DMS114 treated with DMSO at 0.1 percent for 48 hours (cell line): ENCODE measurements around the gene TBL1X.

Experiments
- DNase-seq: peaks from one replicate; lab custom pipeline; 2025; ENCODE audit not compliant: unreplicated experiment; lab: John Stamatoyannopoulos, UW

The TBL1X gene

DNA sequence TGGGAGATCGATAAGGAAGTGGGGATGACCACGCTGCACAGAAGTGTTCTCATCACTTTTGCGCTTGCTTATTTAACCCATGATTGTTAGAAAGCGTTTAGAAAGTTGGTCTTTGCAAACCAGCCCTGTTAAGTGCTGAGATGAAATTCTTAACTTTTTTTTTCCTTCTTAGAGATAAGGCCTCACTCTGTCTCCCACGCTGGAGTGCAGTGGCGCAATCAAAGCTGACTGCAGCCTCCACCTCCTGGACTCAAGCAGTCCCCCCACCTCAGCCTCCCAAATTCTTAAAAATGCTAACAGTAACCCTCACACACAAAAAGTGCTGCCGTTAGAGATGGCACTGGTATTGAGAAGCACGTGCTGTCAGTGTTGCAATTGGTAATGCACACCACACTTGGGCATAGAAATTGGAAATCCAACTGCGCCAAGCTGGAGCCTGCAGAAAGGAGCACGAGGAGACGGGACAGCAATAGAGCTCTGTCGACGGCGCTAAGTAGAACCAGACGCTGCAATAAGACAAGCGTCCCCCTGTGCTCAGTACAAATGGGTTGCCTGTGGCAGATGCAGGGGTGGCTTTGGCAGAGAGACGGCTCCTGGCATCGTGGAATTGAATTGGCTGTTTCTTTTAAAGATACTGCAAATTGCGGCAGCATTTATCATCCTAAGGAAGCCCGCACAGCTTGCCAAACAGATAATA, 113.4 kb downstream of the TBL1X start:
- DNase-seq = no peak

DNA sequence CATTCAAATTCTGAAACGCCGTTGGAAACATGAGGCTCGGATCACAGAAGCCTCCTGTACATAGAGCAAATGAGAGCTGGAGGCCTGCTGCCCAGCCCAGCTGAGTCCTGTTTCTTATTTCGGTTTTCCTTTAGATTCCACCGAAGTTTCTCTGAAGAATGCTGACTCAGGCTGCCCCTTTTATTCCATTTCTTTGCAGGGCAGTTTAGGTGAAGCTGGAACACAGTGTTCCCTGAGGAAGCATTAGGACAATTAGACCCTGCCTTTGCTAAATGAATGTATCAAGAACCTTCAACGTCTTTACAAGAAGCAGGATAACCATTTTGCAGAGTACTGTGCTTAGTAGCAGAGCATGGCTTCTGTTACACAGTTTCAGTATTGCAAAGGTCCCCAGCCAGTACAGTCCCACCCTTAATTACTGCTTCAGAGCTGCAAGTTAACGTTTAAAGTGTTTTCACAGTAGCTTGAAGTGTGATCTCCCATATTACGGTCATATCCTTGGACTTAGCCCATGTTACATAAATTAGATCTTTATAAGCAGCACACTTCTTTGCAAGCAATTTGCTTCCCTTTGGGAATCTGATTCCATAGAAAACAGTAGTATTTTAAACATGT, 117.0 kb downstream of the TBL1X start:
- DNase-seq = no peak

DNA sequence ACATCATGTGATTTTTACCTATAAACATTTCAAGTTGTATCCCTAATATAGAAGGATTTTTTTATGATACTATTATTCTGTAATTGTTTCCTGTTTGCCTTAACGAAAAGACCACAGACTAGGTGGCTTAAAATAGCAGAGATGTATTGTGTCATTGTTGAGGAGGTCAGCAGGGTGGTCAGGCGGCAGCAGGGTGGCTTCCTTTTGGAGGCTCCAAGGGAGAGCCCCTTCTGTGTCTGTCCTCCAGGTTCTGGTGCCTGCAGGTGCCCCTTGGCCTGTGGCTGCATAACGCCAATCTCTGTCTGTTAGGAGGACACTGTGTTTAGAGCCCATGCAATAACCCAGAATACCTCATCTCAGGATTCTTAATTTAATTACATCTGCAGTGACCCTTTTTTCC, 118.1 kb downstream of the TBL1X start:
- DNase-seq = no peak

GRCh38 chrX:9586992-9587392, 122.1 kb downstream of the TBL1X start:
- DNase-seq = no peak

DNA sequence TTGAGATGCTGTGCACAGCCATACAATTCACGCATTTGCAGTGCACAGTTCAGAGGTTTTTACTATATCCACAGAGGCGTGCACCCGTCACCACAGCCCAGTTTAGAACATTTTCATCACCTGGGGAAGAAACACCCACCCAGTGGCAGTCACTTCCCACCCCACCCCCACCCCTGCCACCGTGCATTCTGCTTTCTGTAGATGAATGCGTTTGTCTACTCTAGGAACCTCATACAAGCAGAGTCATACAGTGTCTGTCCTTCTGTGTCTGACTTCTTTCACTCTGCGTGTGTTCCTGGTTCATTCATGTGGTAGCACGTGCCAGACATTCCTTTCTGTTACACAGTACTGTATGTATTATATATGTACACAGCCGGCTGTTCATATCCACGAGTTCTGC, 122.8 kb downstream of the TBL1X start:
- no peak for DNase-seq

DNA sequence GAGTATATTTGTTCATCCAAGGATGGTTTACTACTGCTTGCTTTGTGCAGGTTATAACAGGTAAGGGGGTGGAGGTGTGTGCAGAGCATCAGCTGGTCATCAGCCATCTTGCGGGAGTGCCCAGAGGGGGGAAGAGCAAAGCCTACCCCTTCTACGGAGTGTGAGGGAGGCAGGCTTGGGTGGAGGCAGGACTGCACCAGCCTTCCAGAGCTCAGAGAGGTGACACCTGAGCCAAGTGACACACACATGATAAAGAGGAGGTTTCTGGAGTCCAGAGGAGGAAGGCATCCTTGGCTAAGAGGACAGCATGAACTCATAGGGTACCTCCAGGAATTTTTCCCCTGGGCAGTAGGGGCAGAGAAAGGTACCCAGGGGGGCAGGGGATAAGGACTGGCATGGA, 126.6 kb downstream of the TBL1X start:
- DNase-seq = no peak

DNA sequence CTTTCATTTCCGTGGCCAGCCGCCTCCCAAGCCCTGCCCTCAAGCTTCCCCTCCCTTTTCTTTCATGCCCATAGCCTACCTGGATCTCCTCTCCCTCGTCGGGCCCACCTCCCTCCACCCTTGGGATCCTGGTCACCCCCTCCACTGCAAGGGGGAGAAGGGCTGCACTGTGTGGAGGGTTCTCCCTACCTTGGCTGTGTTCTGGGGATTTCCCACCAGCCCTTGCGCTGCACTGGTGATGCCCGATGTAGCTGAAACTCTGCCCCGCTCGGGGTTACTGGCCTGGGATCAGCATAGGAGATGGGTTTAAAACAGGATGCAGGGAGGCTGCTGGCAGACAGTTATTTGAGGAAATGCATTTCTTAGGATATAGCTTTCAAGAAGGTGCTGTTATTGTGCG, 128.9 kb downstream of the TBL1X start:
- DNase-seq = no peak

DNA sequence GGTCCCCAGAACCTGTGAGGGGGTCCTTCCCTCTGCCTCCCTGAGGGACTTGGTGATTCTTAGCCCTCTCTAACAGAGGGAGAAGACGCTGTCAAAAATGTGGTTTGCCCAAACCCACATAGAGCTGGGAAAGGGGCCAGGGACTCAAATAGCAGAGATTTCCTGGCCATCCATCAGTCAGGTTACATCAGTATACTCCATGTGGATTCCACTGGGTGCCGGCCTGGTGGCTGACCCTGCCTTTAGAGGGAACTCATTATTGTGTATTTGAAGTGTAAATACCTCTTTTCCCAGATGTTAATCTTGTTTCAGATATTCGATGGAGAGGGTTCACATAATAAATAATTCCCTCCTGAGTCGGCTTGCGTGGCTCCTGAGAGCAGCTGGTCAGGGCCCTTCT, 130.3 kb downstream of the TBL1X start:
- no peak for DNase-seq

- DNase-seq = no peak
These were observed 132.0 kb downstream of the TBL1X start for GRCh38 chrX:9596837-9597236.

GRCh38 chrX:9597361-9598035, 132.6 kb downstream of the TBL1X start:
- no peak for DNase-seq

DNA sequence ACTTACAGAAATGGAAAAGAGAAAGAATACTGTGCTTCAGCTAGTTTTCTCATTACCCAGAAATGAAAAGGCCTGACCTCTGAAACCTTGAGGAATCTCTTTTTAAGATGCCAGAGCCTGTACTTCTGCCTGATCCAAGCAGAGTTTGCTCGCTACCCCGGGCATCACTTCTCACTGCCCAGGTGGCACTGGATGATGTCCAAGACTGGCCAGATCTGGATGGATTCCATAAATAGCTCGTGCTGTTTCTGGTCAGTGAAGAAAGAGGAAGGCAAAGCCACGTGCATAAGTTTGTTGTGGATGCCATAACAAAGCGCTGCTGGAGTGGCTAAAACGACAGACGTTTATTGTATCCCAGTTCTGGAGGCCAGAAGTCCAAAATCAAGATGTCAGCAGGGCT, 133.5 kb downstream of the TBL1X start:
- DNase-seq = no peak

- DNase-seq = no peak
These were observed 139.5 kb downstream of the TBL1X start for GRCh38 chrX:9604111-9604907.

GRCh38 chrX:9604908-9605306, 140.0 kb downstream of the TBL1X start:
- DNase-seq = no peak

- no peak for DNase-seq
These were observed 140.6 kb downstream of the TBL1X start for GRCh38 chrX:9605484-9605883.

DNA sequence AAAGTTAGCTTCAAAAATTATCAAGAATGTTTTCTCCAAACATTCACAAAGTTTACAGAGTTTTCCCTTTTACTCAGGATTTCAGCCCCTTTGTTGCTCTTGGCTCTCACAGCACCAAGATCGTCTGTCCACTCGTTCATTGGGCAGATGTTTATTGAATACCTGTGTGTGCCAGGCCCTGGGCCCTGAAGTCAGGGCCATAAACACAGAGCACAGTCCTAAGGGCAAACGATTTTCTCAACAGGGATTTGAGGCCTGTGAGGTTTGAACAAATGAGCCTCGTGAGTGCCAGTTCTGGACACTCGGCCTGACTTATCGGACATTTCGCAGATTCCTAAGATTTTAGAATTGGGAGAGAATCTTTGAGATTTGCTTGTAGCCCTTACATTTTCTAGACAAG, 142.1 kb downstream of the TBL1X start:
- no peak for DNase-seq

GRCh38 chrX:9609499-9609898, 144.6 kb downstream of the TBL1X start:
- no peak for DNase-seq

- DNase-seq = no peak
These were observed 145.1 kb downstream of the TBL1X start for GRCh38 chrX:9609987-9610386.

GRCh38 chrX:9610771-9611392, 146.0 kb downstream of the TBL1X start:
- no peak for DNase-seq

- no peak for DNase-seq
These were observed 146.7 kb downstream of the TBL1X start for GRCh38 chrX:9611436-9612145.

DNA sequence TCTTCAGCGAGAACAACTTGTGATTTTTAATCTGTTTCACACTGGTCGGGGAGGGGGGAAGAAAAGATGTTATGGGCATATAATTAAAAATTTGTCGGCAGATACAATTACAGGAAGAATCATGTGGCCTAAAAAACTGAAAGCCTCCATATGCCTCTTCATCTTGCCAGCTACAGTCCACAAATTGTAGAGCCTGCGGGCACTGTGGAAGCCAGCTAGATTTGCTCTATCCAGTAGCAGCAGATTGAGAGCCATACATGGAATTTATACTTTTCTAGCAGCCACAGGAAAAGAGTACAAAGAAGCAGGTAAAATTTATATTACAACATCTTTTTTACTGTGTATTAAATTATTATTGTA, 147.3 kb downstream of the TBL1X start:
- DNase-seq = no peak

DNA sequence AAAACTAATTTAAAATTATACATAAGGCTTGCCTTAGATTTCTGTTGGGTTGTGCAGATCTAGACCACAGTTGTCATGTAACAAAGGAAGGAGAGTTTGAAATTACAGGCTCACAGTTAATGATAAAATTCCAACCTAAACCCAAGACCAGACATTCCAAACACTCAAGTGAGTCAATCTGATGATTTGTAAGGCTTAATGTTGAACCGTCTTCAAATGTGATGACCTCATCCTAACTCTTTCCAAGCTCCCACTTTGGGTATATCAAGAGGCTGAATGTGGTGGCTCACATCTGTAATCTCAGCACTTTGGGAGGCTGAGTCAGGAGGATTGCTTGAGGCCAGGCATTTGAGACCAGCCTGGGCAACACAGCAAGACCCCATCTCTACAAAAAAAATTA, 149.2 kb downstream of the TBL1X start:
- no peak for DNase-seq
